ENCODE results near the gene BRD8.

- TF ChIP-seq CTCF (IDR thresholded peaks at IDR 0.05; ENCODE audit: extremely low read depth in 1 of 2, insufficient read depth in 1 of 2, low read depth in 1 of 2, low read length in 2 of 2) = no peak
- no peak for TF ChIP-seq EZH2 (IDR thresholded peaks at IDR 0.05; ENCODE audit: borderline replicate concordance, low read depth, low read length, severe bottlenecking)
- TF ChIP-seq GATA2 (IDR thresholded peaks at IDR 0.05; ENCODE audit: insufficient read depth, insufficient read length, low read depth, low read length) = no peak
- TF ChIP-seq POLR2A (IDR thresholded peaks at IDR 0.05; ENCODE audit: low read depth, low read length) = no peak
- no peak for TF ChIP-seq MAX (IDR thresholded peaks at IDR 0.05; ENCODE audit: insufficient read depth, insufficient read length)
- TF ChIP-seq POLR2AphosphoS5 (IDR thresholded peaks at IDR 0.05; ENCODE audit: insufficient read depth, low read depth, low read length) = no peak
- TF ChIP-seq FOS (IDR thresholded peaks at IDR 0.05; ENCODE audit: borderline replicate concordance, insufficient read depth, low read length) = no peak
- TF ChIP-seq MYC (IDR thresholded peaks at IDR 0.05; ENCODE audit: low read depth, low read length) = no peak
- TF ChIP-seq JUN (IDR thresholded peaks at IDR 0.05; ENCODE audit: borderline replicate concordance, insufficient read depth, insufficient read length, low read depth) = no peak
Observed at GRCh38 chr5:138159666-138160065, 18.8 kb downstream of the BRD8 start.

All from endothelial cell of umbilical vein (primary cell).